ENCODE data around the gene TM6SF1. TPM values are rescaled to one million over a fixed set of nuclear protein-coding genes. Genes with fewer than 3 reads are reported as not detected.
A peak's percentile ranks its signal among the peaks of the same experiment; 100 is the strongest.

TM6SF1 gene
- total RNA-seq, 3 donors from 2014 or later (not counting 1 experiment from before 2014, with no cell fraction given): 10.4 to 15.5 (median 12.6) TPM

GRCh38 chr15:83092309-83092976 is 15.0 kb upstream of the TM6SF1 start:
- Mint-ChIP-seq H3K4me1 (peaks cover 4 to 5% of the 10 kb centered on the region in 2 donors), H3K27ac (no peak overlapping the region), H3K27me3 (ENCODE audit: low read depth in 2 of 2) (peaks cover 14 to 22% of the 10 kb centered on the region in 2 donors), H3K36me3 (no peaks in the 10 kb centered on the region), H3K4me3 (no peak overlapping the region), H3K9me3 (no peaks in the 10 kb centered on the region)
- Histone ChIP-seq H3K36me3 (ENCODE audit: control insufficient read depth, insufficient read depth, low read length) (no peaks in the 10 kb centered on the region), H3K9me3 (ENCODE audit: control insufficient read depth, insufficient read depth, low read length) (no peaks in the 10 kb centered on the region), H3K4me3 (ENCODE audit: low read length) (no peak overlapping the region), H3K27me3 (ENCODE audit: control insufficient read depth, insufficient read depth, low read length) (no peaks in the 10 kb centered on the region), H3K4me1 (ENCODE audit: control insufficient read depth, insufficient read depth, low read length) (no peaks in the 10 kb centered on the region), H3K27ac (ENCODE audit: low read length) (no peak overlapping the region)
- intact Hi-C loops (cut with micrococcal nuclease): no loop called here
- WGBS (ENCODE audit: insufficient coverage): 55% methylated on average over 4 of the region's 4 CpGs
- no peak for TF ChIP-seq CTCF (IDR thresholded peaks at IDR 0.05)
- peak in 2 of 3 donors; percentile 49 to 70 for ATAC-seq
- DNase-seq: no peak

DNA sequence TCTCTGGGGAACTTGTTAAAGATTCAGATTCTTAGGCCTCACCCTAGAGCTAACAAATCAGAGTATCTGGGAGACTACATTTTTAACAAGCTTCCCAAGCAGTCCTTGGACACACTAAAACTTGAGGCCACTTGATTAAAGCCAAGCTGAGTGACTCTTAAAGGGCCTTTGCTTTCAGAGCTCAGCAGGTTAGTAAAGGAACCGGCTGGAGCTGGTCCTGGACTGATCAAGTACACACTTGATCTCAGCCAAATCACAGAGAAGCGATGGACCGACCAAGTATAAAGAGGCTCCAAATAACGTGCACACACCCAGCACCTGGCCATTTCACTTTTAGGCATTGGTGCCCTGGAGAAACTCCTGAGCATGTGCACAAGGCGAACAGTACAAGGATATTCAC is 12.9 kb upstream of the TM6SF1 start:
- intact Hi-C loops (cut with micrococcal nuclease): no loop called here
- no peaks in the 10 kb centered on the region for H3K36me3 ChIP-seq (ENCODE audit: control insufficient read depth, insufficient read depth, low read length)
- H3K27ac ChIP-seq (ENCODE audit: low read length): no peak overlapping the region
- no peak for ATAC-seq
- no peaks in the 10 kb centered on the region for H3K9me3 ChIP-seq (ENCODE audit: control insufficient read depth, insufficient read depth, low read length)
- no peak overlapping the region for H3K4me3 ChIP-seq (ENCODE audit: low read length)
- no peak for TF ChIP-seq CTCF (IDR thresholded peaks at IDR 0.05)
- H3K27me3 ChIP-seq (ENCODE audit: control insufficient read depth, insufficient read depth, low read length): no peaks in the 10 kb centered on the region
- H3K4me1 ChIP-seq (ENCODE audit: control insufficient read depth, insufficient read depth, low read length): no peaks in the 10 kb centered on the region
- Mint-ChIP-seq H3K4me1 (peaks cover 4 to 5% of the 10 kb centered on the region in 2 donors), H3K9me3 (no peaks in the 10 kb centered on the region), H3K27ac (no peak overlapping the region), H3K36me3 (peaks cover 7% of the 10 kb centered on the region), H3K27me3 (ENCODE audit: low read depth in 2 of 2) (peaks cover 11 to 25% of the 10 kb centered on the region in 2 donors), H3K4me3 (no peak overlapping the region)
- WGBS (ENCODE audit: insufficient coverage): 87% methylated on average over 5 of the region's 5 CpGs
- no peak for DNase-seq

- intact Hi-C loops (cut with micrococcal nuclease): no loop called here
- no peak for TF ChIP-seq CTCF (IDR thresholded peaks at IDR 0.05)
- Mint-ChIP-seq H3K4me3 (no peak overlapping the region), H3K9me3 (no peaks in the 10 kb centered on the region), H3K27me3 (ENCODE audit: low read depth in 2 of 2) (peaks cover 19 to 52% of the 10 kb centered on the region in 2 donors), H3K4me1 (peaks cover 0 to 5% of the 10 kb centered on the region in 2 donors), H3K27ac (no peak overlapping the region), H3K36me3 (peaks cover 7% of the 10 kb centered on the region)
- DNase-seq (no peak), ATAC-seq (no peak)
- Histone ChIP-seq H3K4me1 (ENCODE audit: control insufficient read depth, insufficient read depth, low read length) (no peaks in the 10 kb centered on the region), H3K27ac (ENCODE audit: low read length) (no peak overlapping the region), H3K4me3 (ENCODE audit: low read length) (no peak overlapping the region), H3K36me3 (ENCODE audit: control insufficient read depth, insufficient read depth, low read length) (no peaks in the 10 kb centered on the region), H3K9me3 (ENCODE audit: control insufficient read depth, insufficient read depth, low read length) (no peaks in the 10 kb centered on the region), H3K27me3 (ENCODE audit: control insufficient read depth, insufficient read depth, low read length) (no peaks in the 10 kb centered on the region)
These were observed 9.4 kb upstream of the TM6SF1 start for GRCh38 chr15:83098079-83098478.

- intact Hi-C loops (cut with micrococcal nuclease): no loop called here
- Histone ChIP-seq H3K4me3 (ENCODE audit: low read length) (no peak overlapping the region), H3K4me1 (ENCODE audit: control insufficient read depth, insufficient read depth, low read length) (no peaks in the 10 kb centered on the region), H3K27ac (ENCODE audit: low read length) (no peak overlapping the region), H3K9me3 (ENCODE audit: control insufficient read depth, insufficient read depth, low read length) (no peaks in the 10 kb centered on the region), H3K36me3 (ENCODE audit: control insufficient read depth, insufficient read depth, low read length) (no peaks in the 10 kb centered on the region), H3K27me3 (ENCODE audit: control insufficient read depth, insufficient read depth, low read length) (no peaks in the 10 kb centered on the region)
- H3K36me3 Mint-ChIP-seq: peaks cover 7% of the 10 kb centered on the region
- H3K4me1 Mint-ChIP-seq: peaks cover 0 to 5% of the 10 kb centered on the region in 2 donors
- ATAC-seq: no peak
- H3K4me3 Mint-ChIP-seq: no peak overlapping the region
- DNase-seq: no peak
- peaks cover 23 to 52% of the 10 kb centered on the region in 2 donors for H3K27me3 Mint-ChIP-seq (ENCODE audit: low read depth in 2 of 2)
- H3K27ac Mint-ChIP-seq: no peak overlapping the region
- TF ChIP-seq CTCF (IDR thresholded peaks at IDR 0.05): no peak
- H3K9me3 Mint-ChIP-seq: no peaks in the 10 kb centered on the region
- WGBS (ENCODE audit: insufficient coverage): 82% methylated on average over 2 of the region's 2 CpGs
These were observed 8.2 kb upstream of the TM6SF1 start for GRCh38 chr15:83099290-83099689.
